ENCODE data around the gene TIGD1.

The TIGD1 gene

GRCh38 chr2:232586943-232587505 is 36.7 kb upstream of the TIGD1 start:
- no peaks in the 10 kb centered on the region for H3K27me3 ChIP-seq (ENCODE audit: control insufficient read depth, insufficient read depth, low read length)
- no peaks in the 10 kb centered on the region for H3K36me3 ChIP-seq (ENCODE audit: control insufficient read depth, insufficient read depth, low read length)
- TF ChIP-seq CTCF (IDR thresholded peaks at IDR 0.05), result no peak
- no peak overlapping the region for H2AFZ ChIP-seq
- H3K4me2 ChIP-seq (ENCODE audit: low read length), result no peak overlapping the region
- H3K9ac ChIP-seq, result no peak overlapping the region
- no peak overlapping the region for H3K4me3 ChIP-seq (ENCODE audit: low read depth, low read length)
- H3K4me1 ChIP-seq, result peaks cover 7% of the 10 kb centered on the region
- H3K27ac ChIP-seq, result no peak overlapping the region
- H3K9me3 ChIP-seq (ENCODE audit: control insufficient read depth, low read length), result no peaks in the 10 kb centered on the region
- no peaks in the 10 kb centered on the region for H3K79me2 ChIP-seq

- no peaks in the 10 kb centered on the region for H3K9me3 ChIP-seq (ENCODE audit: control insufficient read depth, low read length)
- no peaks in the 10 kb centered on the region for H3K79me2 ChIP-seq
- H3K4me2 ChIP-seq (ENCODE audit: low read length), result no peak overlapping the region
- H3K36me3 ChIP-seq (ENCODE audit: control insufficient read depth, insufficient read depth, low read length), result no peaks in the 10 kb centered on the region
- H3K27ac ChIP-seq, result no peak overlapping the region
- peaks cover 9% of the 10 kb centered on the region for H3K4me1 ChIP-seq
- no peak for TF ChIP-seq CTCF (IDR thresholded peaks at IDR 0.05)
- no peak overlapping the region for H2AFZ ChIP-seq
- H3K9ac ChIP-seq, result no peak overlapping the region
- H3K4me3 ChIP-seq (ENCODE audit: low read depth, low read length), result no peak overlapping the region
- no peaks in the 10 kb centered on the region for H3K27me3 ChIP-seq (ENCODE audit: control insufficient read depth, insufficient read depth, low read length)
Observed at GRCh38 chr2:232584238-232584637, 33.9 kb upstream of the TIGD1 start.

- Histone ChIP-seq H2AFZ (no peak overlapping the region), H3K4me3 (ENCODE audit: low read depth, low read length) (no peak overlapping the region), H3K27me3 (ENCODE audit: control insufficient read depth, insufficient read depth, low read length) (no peaks in the 10 kb centered on the region), H3K9me3 (ENCODE audit: control insufficient read depth, low read length) (no peaks in the 10 kb centered on the region), H3K9ac (no peak overlapping the region), H3K79me2 (no peaks in the 10 kb centered on the region), H3K27ac (no peak overlapping the region), H3K36me3 (ENCODE audit: control insufficient read depth, insufficient read depth, low read length) (no peaks in the 10 kb centered on the region), H3K4me2 (ENCODE audit: low read length) (no peak overlapping the region), H3K4me1 (peaks cover 6% of the 10 kb centered on the region)
- TF ChIP-seq CTCF (IDR thresholded peaks at IDR 0.05), result no peak
Observed at GRCh38 chr2:232581725-232582124, 31.4 kb upstream of the TIGD1 start.

- Histone ChIP-seq H3K36me3 (ENCODE audit: control insufficient read depth, insufficient read depth, low read length) (no peaks in the 10 kb centered on the region), H3K9me3 (ENCODE audit: control insufficient read depth, low read length) (no peaks in the 10 kb centered on the region), H3K9ac (no peak overlapping the region), H3K4me1 (peaks cover 6% of the 10 kb centered on the region), H3K27ac (no peak overlapping the region), H3K79me2 (no peaks in the 10 kb centered on the region), H3K27me3 (ENCODE audit: control insufficient read depth, insufficient read depth, low read length) (no peaks in the 10 kb centered on the region), H3K4me2 (ENCODE audit: low read length) (no peak overlapping the region), H3K4me3 (ENCODE audit: low read depth, low read length) (no peak overlapping the region), H2AFZ (no peak overlapping the region)
- TF ChIP-seq CTCF (IDR thresholded peaks at IDR 0.05), result no peak
Observed at GRCh38 chr2:232580648-232580981, 30.3 kb upstream of the TIGD1 start.

- Histone ChIP-seq H3K27me3 (ENCODE audit: control insufficient read depth, insufficient read depth, low read length) (no peaks in the 10 kb centered on the region), H3K27ac (no peak overlapping the region), H3K4me3 (ENCODE audit: low read depth, low read length) (no peak overlapping the region), H3K9ac (no peak overlapping the region), H3K36me3 (ENCODE audit: control insufficient read depth, insufficient read depth, low read length) (no peaks in the 10 kb centered on the region), H3K79me2 (no peaks in the 10 kb centered on the region), H3K9me3 (ENCODE audit: control insufficient read depth, low read length) (no peaks in the 10 kb centered on the region), H3K4me1 (peaks cover 6% of the 10 kb centered on the region), H2AFZ (no peak overlapping the region), H3K4me2 (ENCODE audit: low read length) (no peak overlapping the region)
- no peak for TF ChIP-seq CTCF (IDR thresholded peaks at IDR 0.05)
Observed at GRCh38 chr2:232578626-232579025, 28.3 kb upstream of the TIGD1 start.
